ENCODE data around the gene NR2F1-AS1.

DNA sequence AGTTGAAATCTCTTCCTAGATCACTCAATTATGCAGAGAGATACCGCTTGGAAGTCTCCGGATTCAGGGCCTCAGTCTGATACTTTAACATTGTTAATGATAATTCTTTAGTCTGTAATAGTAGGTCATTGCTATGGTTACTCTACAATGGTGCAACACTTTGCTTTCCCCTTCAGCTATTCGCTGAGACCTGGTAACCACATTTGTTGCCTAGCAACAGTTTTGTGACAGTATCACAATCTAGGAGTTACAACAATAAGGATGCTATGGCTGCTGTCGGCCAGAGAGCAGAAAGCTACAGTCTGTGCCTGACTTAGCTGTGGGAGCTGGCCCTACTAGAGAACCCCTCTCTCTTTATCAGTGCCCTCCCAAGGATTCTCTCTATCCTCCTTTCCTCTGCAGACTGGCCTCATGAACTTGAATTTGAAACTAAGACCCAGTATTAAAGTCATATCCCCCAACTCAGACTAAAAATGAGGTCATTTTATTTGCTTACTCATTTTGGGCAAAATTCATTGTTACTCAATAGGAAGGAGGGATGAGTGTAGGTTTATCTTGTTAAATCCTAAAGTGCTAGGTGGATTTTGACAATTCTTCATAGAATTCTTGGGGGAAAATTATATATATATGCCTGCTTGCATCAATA is 41.3 kb upstream of the NR2F1-AS1 start:
- TF ChIP-seq EZH2 (IDR thresholded peaks at IDR 0.05; ENCODE audit: insufficient read depth, poor library complexity, severe bottlenecking) (no peak), EZH2phosphoT487 (IDR thresholded peaks at IDR 0.05; ENCODE audit: insufficient read depth, low read depth) (no peak)
